PC-3 (cell line): ENCODE measurements around the gene RASL12. TPM values are rescaled to one million over a fixed set of nuclear protein-coding genes. Genes with fewer than 3 reads are reported as not detected.

Experiments used
- ATAC-seq: fragments of 200-7000 bp; cut with Tn5 transposase; 2 replicates; pipeline ENCODE4 v1.9.1; 2020; ENCODE audit warnings: mild to moderate bottlenecking, moderate library complexity
- BruUV-seq: library from RNA; stranded (reverse); fragments of 400-500 nt; replicated peaks from 2 replicates; lab custom pipeline; 2021; lab: Mats Ljungman, UMichigan
- CTCF ChIA-PET: fragments of 300-600 bp; sonication (Branson Sonifier 250); formaldehyde crosslinking; loops from one replicate; lab custom pipeline; 2022; ENCODE audit warnings: antibody characterized with exemption; lab: Charles Lee
- POLR2A ChIA-PET: fragments of 300-600 bp; sonication (Branson Sonifier 250); formaldehyde crosslinking; loops from one replicate; lab custom pipeline; 2022; ENCODE audit warnings: antibody characterized with exemption; ENCODE audit not compliant: unreplicated experiment; lab: Charles Lee
- DNase-seq: peaks from one replicate; pipeline ENCODE4 v3.0.0-alpha.2; 2015
- H2AFZ ChIP-seq: fragments of 300-600 bp; sonication (generic); 2 replicates; pipeline ENCODE4 v1.6.0; 2016; ENCODE audit warnings: antibody characterized with exemption, low read length
- H3F3A ChIP-seq: fragments of 300-600 bp; sonication (generic); one replicate; pipeline ENCODE4 v1.6.0; 2017; ENCODE audit warnings: antibody characterized with exemption, low read length, control low read depth, mild to moderate bottlenecking; ENCODE audit not compliant: unreplicated experiment
- H3K27ac ChIP-seq: fragments of 300-600 bp; sonication (generic); 2 replicates; pipeline ENCODE4 v1.5.1; 2016; ENCODE audit warnings: mild to moderate bottlenecking, low read length
- H3K27me3 ChIP-seq: fragments of 300-600 bp; sonication (generic); 2 replicates; pipeline ENCODE4 v1.6.1; 2016; ENCODE audit warnings: low read length, mixed read lengths
- H3K36me3 ChIP-seq: fragments of 300-600 bp; sonication (generic); 2 replicates; pipeline ENCODE4 v1.6.1; 2016; ENCODE audit warnings: low read depth, mixed run types, low read length, mixed read lengths
- H3K4me1 ChIP-seq: fragments of 300-600 bp; sonication (generic); 2 replicates; pipeline ENCODE4 v1.5.1; 2016; ENCODE audit warnings: low read length; ENCODE audit not compliant: insufficient read depth
- H3K4me2 ChIP-seq: fragments of 300-600 bp; sonication (generic); 2 replicates; pipeline ENCODE4 v1.6.0; 2016; ENCODE audit warnings: low read length
- H3K4me3 ChIP-seq: fragments of 300-600 bp; sonication (generic); 2 replicates; pipeline ENCODE4 v1.5.1; 2016; ENCODE audit warnings: mild to moderate bottlenecking, low read length, mixed read lengths
- H3K79me2 ChIP-seq: fragments of 300-600 bp; sonication (generic); 2 replicates; pipeline ENCODE4 v1.6.1; 2017; ENCODE audit warnings: low read length, mixed read lengths
- H3K9ac ChIP-seq: fragments of 300-600 bp; sonication (generic); 2 replicates; pipeline ENCODE4 v1.6.0; 2016; ENCODE audit warnings: mild to moderate bottlenecking, low read length
- H3K9me2 ChIP-seq: fragments of 300-600 bp; sonication (generic); replicated peaks from 2 replicates; pipeline ENCODE4 v1.6.1; 2016; ENCODE audit warnings: mixed run types, low read length, mixed read lengths
- H3K9me3 ChIP-seq: fragments of 300-600 bp; sonication (generic); 2 replicates; pipeline ENCODE4 v1.6.1; 2016; ENCODE audit warnings: low read length, mixed read lengths
- H4K20me1 ChIP-seq: fragments of 300-600 bp; sonication (generic); 2 replicates; pipeline ENCODE4 v1.6.1; 2016; ENCODE audit warnings: low read length, mixed read lengths
- EZH2 ChIP-seq: fragments of 300-600 bp; sonication (generic); IDR thresholded peaks from one replicate; pipeline ENCODE4 v1.6.1; 2017; ENCODE audit warnings: antibody characterized with exemption, mild to moderate bottlenecking, low read length; ENCODE audit not compliant: unreplicated experiment
- EZH2phosphoT487 ChIP-seq: fragments of 300-600 bp; sonication (generic); IDR thresholded peaks from 2 replicates; pipeline ENCODE4 v1.6.1; 2018; ENCODE audit warnings: mild to moderate bottlenecking, antibody characterized with exemption, low read length, borderline replicate concordance
- intact Hi-C: fragments of 100-400 bp; cut with micrococcal nuclease; formaldehyde crosslinking; loops from 2 replicates; pipeline ENCODE4 v1.9.0; 2023
- total RNA-seq: library from RNA; depleted of rRNA; stranded (reverse); fragments of >200 nt; gene quantifications from 2 replicates; pipeline ENCODE4 v1.2.3, GENCODE V29; 2014
- TF ChIP-seq, protein P1 (sequence below): fragments of 300-600 bp; sonication (generic); conservative IDR thresholded peaks from 2 replicates; pipeline ENCODE4 v1.5.1; 2017; ENCODE audit warnings: antibody characterized with exemption, low read depth, mild to moderate bottlenecking, low read length

RASL12 gene
- total RNA-seq, 1 experiment from 2014 or later = not detected

DNA sequence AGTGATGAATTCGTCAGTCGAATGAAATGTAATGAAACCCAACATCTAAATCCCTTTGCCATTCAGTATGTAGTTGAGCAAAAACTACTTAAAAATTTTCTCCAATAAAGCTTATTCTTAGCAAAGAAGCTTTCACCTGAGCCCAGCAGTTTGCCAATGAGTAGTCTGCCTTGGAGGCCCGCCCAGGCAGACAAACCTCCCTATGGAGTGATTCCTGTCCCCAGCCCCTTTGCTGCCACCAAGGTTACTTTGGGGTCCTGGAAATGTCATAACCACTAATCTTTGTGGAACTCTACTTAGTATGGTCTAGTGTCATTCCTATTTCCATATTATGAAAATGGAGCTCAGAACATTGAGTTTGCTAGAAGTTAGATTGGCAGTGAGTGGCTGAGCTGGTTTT, 35.1 kb upstream of the RASL12 start:
- Histone ChIP-seq H3K27me3 (no peaks in the 10 kb centered on the region), H3K9me3 (no peaks in the 10 kb centered on the region), H4K20me1 (no peaks in the 10 kb centered on the region), H3K36me3 (no peaks in the 10 kb centered on the region; the same call in 1 of the 2 replicates), H3K79me2 (no peaks in the 10 kb centered on the region), H3K4me2 (no peak overlapping the region), H3K4me3 (no peak overlapping the region), H3F3A (no peaks in the 10 kb centered on the region), H3K4me1 (no peaks in the 10 kb centered on the region), H3K9me2 (no peaks in the 10 kb centered on the region), H3K27ac (no peak overlapping the region), H2AFZ (no peak overlapping the region), H3K9ac (no peak overlapping the region)
- POLR2A ChIA-PET = no interaction called here
- intact Hi-C loops = no loop called here
- no peak for TF ChIP-seq EZH2
- no peak for TF ChIP-seq EZH2phosphoT487
- TF ChIP-seq, protein P1, sequence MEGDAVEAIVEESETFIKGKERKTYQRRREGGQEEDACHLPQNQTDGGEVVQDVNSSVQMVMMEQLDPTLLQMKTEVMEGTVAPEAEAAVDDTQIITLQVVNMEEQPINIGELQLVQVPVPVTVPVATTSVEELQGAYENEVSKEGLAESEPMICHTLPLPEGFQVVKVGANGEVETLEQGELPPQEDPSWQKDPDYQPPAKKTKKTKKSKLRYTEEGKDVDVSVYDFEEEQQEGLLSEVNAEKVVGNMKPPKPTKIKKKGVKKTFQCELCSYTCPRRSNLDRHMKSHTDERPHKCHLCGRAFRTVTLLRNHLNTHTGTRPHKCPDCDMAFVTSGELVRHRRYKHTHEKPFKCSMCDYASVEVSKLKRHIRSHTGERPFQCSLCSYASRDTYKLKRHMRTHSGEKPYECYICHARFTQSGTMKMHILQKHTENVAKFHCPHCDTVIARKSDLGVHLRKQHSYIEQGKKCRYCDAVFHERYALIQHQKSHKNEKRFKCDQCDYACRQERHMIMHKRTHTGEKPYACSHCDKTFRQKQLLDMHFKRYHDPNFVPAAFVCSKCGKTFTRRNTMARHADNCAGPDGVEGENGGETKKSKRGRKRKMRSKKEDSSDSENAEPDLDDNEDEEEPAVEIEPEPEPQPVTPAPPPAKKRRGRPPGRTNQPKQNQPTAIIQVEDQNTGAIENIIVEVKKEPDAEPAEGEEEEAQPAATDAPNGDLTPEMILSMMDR = no peak
- ATAC-seq = no peak
- CTCF ChIA-PET = no interaction called here
- DNase-seq = no peak
- BruUV-seq = no TSS peak

GRCh38 chr15:65101891-65102708, 34.3 kb upstream of the RASL12 start:
- intact Hi-C loops = no loop called here
- H3K27ac ChIP-seq = no peak overlapping the region
- no peaks in the 10 kb centered on the region for H3K9me3 ChIP-seq
- H2AFZ ChIP-seq = no peak overlapping the region
- H4K20me1 ChIP-seq = no peaks in the 10 kb centered on the region
- no peak overlapping the region for H3K4me3 ChIP-seq
- no peaks in the 10 kb centered on the region; the same call in 1 of the 2 replicates for H3K36me3 ChIP-seq
- no peaks in the 10 kb centered on the region for H3K4me1 ChIP-seq
- TF ChIP-seq EZH2 (no peak), EZH2phosphoT487 (no peak)
- TF ChIP-seq, protein P1 = 0 out of 2 replicates have a peak, but pooled peaks have one; percentile 3
- H3K9me2 ChIP-seq = no peaks in the 10 kb centered on the region
- BruUV-seq = no TSS peak
- H3K79me2 ChIP-seq = no peaks in the 10 kb centered on the region
- no peaks in the 10 kb centered on the region for H3K27me3 ChIP-seq
- H3K4me2 ChIP-seq = no peak overlapping the region
- H3F3A ChIP-seq = no peaks in the 10 kb centered on the region
- ATAC-seq = no peak
- no peak overlapping the region for H3K9ac ChIP-seq
- DNase-seq = no peak
- ChIA-PET CTCF (interaction anchor here (0.7 to 1.0 kb wide), 2 partner anchors 24 to 83 kb away, joined by 3 to 6 read pairs; partner anchors contain the start of gene CLPX), POLR2A (no interaction called here)

DNA sequence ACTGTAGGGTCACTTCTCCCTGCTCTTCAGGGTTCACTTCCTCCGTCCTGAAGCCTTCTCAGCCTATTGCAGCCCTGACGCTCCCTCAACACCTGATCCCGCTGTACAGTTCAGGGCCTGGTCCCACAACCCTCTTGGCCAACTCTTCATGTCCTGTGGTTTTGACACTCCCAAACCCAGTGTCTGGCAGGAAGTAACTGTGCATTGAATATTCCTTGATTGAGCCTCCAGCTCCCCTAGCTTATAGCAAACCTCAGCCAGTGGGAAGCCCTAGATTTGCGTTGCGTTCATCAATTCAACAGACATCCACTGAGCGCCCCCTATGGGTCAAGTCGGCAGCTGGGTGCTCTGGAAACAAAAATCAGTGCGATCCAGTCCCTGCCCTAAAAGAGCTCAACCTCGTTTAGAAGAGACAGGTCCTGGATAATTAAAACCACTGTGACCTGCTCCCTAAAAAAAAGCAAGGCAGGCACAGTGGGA, 33.7 kb upstream of the RASL12 start:
- H3K36me3 ChIP-seq = no peaks in the 10 kb centered on the region; the same call in 1 of the 2 replicates
- peak; percentile 53 for DNase-seq
- H3K4me3 ChIP-seq = no peak overlapping the region
- no peak overlapping the region for H2AFZ ChIP-seq
- intact Hi-C loops = no loop called here
- H3K4me2 ChIP-seq = no peak overlapping the region
- ATAC-seq = no peak
- H4K20me1 ChIP-seq = no peaks in the 10 kb centered on the region
- no peak overlapping the region for H3K9ac ChIP-seq
- no peaks in the 10 kb centered on the region for H3K9me2 ChIP-seq
- no TSS peak for BruUV-seq
- TF ChIP-seq EZH2 = no peak
- TF ChIP-seq, protein P1 = peak; percentile 76
- no peaks in the 10 kb centered on the region for H3K79me2 ChIP-seq
- ChIA-PET CTCF (interaction anchor here (0.7 to 1.0 kb wide), 2 partner anchors 24 to 84 kb away, joined by 3 to 6 read pairs; partner anchors contain the start of gene CLPX), POLR2A (no interaction called here)
- H3K27me3 ChIP-seq = no peaks in the 10 kb centered on the region
- H3K9me3 ChIP-seq = no peaks in the 10 kb centered on the region
- H3K27ac ChIP-seq = no peak overlapping the region
- no peaks in the 10 kb centered on the region for H3F3A ChIP-seq
- no peaks in the 10 kb centered on the region for H3K4me1 ChIP-seq
